GM10266 (cell line): ENCODE measurements around the gene CCR1.

Experiments used
- DNase-seq: peaks from one replicate; pipeline ENCODE4 v3.0.0; 2012; ENCODE audit errors: extremely low spot score
- TF ChIP-seq, protein P1 (sequence below): IDR thresholded peaks from 2 replicates; pipeline ENCODE4 v1.5.1; 2012; ENCODE audit warnings: mild to moderate bottlenecking, low read depth; ENCODE audit not compliant: control insufficient read depth, insufficient read depth; ENCODE audit errors: missing control alignments

The CCR1 gene

DNA sequence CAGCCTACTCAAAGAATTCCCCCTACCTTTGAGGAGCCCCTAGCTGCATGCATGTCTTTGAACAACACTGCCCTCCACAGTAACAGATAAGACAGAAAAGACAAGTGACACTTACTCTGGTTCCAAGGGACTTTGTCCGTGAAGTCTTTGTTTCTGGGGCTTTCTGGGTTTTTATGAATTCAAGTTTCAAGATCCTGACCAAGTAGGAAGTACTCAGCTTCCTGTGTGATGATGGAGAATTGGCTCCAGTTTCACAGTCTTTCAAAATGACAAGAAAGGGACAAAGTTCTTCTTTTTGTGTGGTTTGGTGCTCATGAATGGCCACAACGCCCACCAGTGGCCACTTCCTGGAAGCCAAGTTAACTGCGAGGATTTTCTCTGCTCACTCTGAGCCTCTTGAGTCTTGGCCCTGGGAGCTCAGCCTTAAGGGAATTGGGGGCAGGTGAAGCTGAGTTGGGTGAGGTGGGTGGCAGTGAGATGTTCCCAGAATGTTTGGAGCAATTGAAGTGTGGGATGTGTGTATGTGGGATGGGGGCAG lies at the start of gene CCR1:
CCR1 (minus strand) TSS at position 147 of the 538 bp plus-strand sequence. CDS start 4,000 bp downstream, outside the sequence.
- TF ChIP-seq, protein P1, sequence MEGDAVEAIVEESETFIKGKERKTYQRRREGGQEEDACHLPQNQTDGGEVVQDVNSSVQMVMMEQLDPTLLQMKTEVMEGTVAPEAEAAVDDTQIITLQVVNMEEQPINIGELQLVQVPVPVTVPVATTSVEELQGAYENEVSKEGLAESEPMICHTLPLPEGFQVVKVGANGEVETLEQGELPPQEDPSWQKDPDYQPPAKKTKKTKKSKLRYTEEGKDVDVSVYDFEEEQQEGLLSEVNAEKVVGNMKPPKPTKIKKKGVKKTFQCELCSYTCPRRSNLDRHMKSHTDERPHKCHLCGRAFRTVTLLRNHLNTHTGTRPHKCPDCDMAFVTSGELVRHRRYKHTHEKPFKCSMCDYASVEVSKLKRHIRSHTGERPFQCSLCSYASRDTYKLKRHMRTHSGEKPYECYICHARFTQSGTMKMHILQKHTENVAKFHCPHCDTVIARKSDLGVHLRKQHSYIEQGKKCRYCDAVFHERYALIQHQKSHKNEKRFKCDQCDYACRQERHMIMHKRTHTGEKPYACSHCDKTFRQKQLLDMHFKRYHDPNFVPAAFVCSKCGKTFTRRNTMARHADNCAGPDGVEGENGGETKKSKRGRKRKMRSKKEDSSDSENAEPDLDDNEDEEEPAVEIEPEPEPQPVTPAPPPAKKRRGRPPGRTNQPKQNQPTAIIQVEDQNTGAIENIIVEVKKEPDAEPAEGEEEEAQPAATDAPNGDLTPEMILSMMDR, result peak; percentile 70
- DNase-seq, result peak; percentile 49

DNA sequence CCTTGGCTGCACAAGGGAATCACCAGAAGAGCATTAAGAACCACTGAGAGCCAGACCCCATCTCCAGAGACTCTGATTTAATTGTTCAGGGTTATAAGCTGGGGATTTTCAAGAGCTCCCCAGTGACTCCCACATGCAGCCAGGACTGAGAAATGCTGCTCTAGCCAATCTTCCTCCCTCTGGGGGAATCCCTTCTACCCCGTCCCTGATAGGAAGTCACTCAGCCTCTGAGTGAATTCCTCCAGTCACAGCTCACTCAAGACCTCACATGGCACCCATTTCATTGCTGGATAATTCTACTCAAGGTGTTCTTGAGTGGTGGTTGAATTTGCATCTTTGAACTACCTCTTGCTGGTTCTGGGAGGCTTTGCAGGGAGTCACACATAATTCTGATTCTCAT lies 44.9 kb upstream of the CCR1 start:
- TF ChIP-seq, protein P1, result no peak
- no peak for DNase-seq

DNA sequence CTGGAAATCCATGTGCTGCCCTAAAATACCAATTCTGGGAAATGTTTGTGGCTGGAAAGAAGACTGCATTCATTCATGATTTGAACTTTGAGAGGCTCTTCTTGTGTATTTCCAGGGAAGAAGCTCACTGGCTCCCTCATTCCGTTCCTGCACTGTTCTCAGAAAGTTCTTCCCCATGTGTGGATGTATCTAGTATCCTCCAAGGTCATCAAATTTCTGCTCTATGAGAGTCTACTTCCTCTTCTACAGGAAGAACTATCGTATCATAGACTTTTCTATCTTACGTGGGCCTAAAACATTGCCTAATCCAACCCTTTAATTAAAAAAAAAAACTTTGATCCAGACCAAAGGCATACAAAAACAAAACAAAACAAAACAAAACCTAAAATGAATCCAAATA lies 37.0 kb upstream of the CCR1 start:
- TF ChIP-seq, protein P1, result no peak
- DNase-seq, result no peak

DNA sequence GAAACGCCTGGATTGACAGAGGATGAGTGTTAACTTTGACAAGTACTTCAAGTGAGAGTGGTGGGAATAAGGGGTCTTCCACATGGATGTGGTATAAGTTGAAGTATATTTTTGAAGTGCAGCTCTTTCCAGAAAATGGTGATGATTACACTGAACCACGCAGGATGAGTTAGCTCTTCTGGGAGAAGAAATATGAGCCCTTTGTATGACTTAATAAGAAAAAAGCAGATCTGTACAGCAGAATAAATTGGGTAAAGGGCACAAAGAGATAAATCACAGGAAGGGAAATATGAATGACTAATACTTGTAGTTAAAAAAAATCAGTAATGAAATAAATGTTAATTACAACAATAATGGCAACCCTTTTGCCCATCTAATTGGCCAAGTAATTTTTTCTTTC lies 35.4 kb upstream of the CCR1 start:
- no peak for DNase-seq
- TF ChIP-seq, protein P1, result no peak

DNA sequence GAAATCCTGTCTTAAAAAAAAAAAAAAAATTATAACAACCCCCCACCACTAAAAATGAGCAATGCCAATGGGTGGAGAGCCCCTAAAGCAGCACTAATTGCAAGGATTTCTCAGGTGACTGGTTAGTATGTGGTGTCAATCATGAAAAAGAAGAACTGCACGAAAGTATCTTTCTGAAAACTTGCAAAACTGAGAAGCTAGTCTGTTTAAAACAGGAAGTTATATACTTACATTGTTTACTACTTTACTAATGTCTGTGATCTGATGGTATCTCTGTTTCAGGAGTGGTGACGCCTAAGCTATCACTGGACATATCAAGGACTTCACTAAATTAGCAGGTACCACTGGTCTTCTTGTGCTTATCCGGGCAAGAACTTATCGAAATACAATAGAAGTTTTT lies 34.0 kb upstream of the CCR1 start, which contains the start of gene CCR3:
CCR3 (plus strand) TSS at position 341 of the 400 bp plus-strand sequence. CDS start 22,699 bp downstream, outside the sequence.
- no peak for DNase-seq
- TF ChIP-seq, protein P1, result no peak

DNA sequence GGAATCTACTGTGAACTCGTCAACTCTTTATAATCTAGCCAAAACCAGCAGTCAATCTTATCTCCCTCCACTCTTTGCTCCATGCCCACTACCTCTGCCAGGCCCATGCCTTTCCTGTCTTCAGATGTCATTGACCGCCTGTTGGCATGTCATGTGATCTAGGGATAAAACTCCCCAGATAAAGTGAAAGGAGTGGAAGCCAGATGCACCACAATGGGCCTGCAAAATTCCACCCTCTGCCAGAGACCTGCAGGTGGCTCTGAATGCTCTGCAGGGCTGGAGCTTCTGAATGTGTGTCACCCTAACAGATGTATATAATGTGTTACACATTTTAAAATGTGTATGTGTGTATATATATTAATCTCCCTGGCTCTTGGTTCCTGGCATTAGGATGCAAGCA lies 31.8 kb upstream of the CCR1 start:
- TF ChIP-seq, protein P1, result no peak
- DNase-seq, result no peak

DNA sequence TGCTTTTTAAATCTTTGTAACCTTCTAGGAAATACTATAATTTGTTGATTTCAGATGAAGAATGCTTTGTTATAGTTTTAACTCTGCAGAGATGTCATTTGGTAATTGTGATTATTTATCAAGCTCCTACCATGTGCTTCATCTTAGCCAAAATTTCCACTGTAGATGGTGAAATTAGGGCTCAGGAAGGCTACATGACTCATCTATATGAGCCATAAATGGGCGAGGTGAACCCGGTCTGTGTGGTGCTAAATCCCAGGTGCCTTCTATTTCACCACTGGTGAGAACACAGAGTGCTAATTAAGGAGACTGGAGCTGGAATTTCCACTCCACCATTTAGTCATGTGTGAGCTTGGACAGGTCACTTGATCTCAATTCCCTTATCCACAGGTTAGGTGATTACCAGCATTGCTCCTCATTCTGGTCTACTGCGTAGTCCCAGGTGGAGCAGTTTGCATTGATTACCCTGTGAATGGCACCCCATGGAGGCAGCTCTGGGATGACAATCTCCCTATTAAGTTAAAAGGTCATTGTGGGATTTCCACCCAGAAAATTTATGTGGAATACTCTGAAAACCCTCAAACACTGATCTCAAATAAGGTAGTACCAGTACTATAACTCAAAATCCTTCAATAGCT lies 31.3 kb upstream of the CCR1 start:
- DNase-seq, result no peak
- TF ChIP-seq, protein P1, result no peak
